Measurements from ENCODE around the gene RAD51B.

GRCh38 chr14:68369281-68370056 lies 549.9 kb downstream of the RAD51B start:
- TF ChIP-seq CTCF (IDR thresholded peaks at IDR 0.05) (no peak), POLR2A (IDR thresholded peaks at IDR 0.05) (no peak)
